PC-3 (cell line): ENCODE measurements around the gene HBD. TPM values are rescaled to one million over a fixed set of nuclear protein-coding genes. Genes with fewer than 3 reads are reported as not detected.
"Not testable (repeated sequence)": the region's sequence is repeated elsewhere in the genome, so short reads cannot be mapped to it uniquely, and the experiment has no call there.

Source experiments
- ATAC-seq: fragments of 200-7000 bp; cut with Tn5 transposase; 2 replicates; pipeline ENCODE4 v1.9.1; 2020; ENCODE audit warnings: mild to moderate bottlenecking, moderate library complexity
- BruUV-seq: library from RNA; stranded (reverse); fragments of 400-500 nt; replicated peaks from 2 replicates; lab custom pipeline; 2021; lab: Mats Ljungman, UMichigan
- CTCF ChIA-PET: fragments of 300-600 bp; sonication (Branson Sonifier 250); formaldehyde crosslinking; loops from one replicate; lab custom pipeline; 2022; ENCODE audit warnings: antibody characterized with exemption; lab: Charles Lee
- POLR2A ChIA-PET: fragments of 300-600 bp; sonication (Branson Sonifier 250); formaldehyde crosslinking; loops from one replicate; lab custom pipeline; 2022; ENCODE audit warnings: antibody characterized with exemption; ENCODE audit not compliant: unreplicated experiment; lab: Charles Lee
- DNase-seq: peaks from one replicate; pipeline ENCODE4 v3.0.0-alpha.2; 2015
- H2AFZ ChIP-seq: fragments of 300-600 bp; sonication (generic); 2 replicates; pipeline ENCODE4 v1.6.0; 2016; ENCODE audit warnings: antibody characterized with exemption, low read length
- H3F3A ChIP-seq: fragments of 300-600 bp; sonication (generic); one replicate; pipeline ENCODE4 v1.6.0; 2017; ENCODE audit warnings: antibody characterized with exemption, low read length, control low read depth, mild to moderate bottlenecking; ENCODE audit not compliant: unreplicated experiment
- H3K27ac ChIP-seq: fragments of 300-600 bp; sonication (generic); 2 replicates; pipeline ENCODE4 v1.5.1; 2016; ENCODE audit warnings: mild to moderate bottlenecking, low read length
- H3K27me3 ChIP-seq: fragments of 300-600 bp; sonication (generic); 2 replicates; pipeline ENCODE4 v1.6.1; 2016; ENCODE audit warnings: low read length, mixed read lengths
- H3K36me3 ChIP-seq: fragments of 300-600 bp; sonication (generic); 2 replicates; pipeline ENCODE4 v1.6.1; 2016; ENCODE audit warnings: low read depth, mixed run types, low read length, mixed read lengths
- H3K4me1 ChIP-seq: fragments of 300-600 bp; sonication (generic); 2 replicates; pipeline ENCODE4 v1.5.1; 2016; ENCODE audit warnings: low read length; ENCODE audit not compliant: insufficient read depth
- H3K4me2 ChIP-seq: fragments of 300-600 bp; sonication (generic); 2 replicates; pipeline ENCODE4 v1.6.0; 2016; ENCODE audit warnings: low read length
- H3K4me3 ChIP-seq: fragments of 300-600 bp; sonication (generic); 2 replicates; pipeline ENCODE4 v1.5.1; 2016; ENCODE audit warnings: mild to moderate bottlenecking, low read length, mixed read lengths
- H3K79me2 ChIP-seq: fragments of 300-600 bp; sonication (generic); 2 replicates; pipeline ENCODE4 v1.6.1; 2017; ENCODE audit warnings: low read length, mixed read lengths
- H3K9ac ChIP-seq: fragments of 300-600 bp; sonication (generic); 2 replicates; pipeline ENCODE4 v1.6.0; 2016; ENCODE audit warnings: mild to moderate bottlenecking, low read length
- H3K9me2 ChIP-seq: fragments of 300-600 bp; sonication (generic); replicated peaks from 2 replicates; pipeline ENCODE4 v1.6.1; 2016; ENCODE audit warnings: mixed run types, low read length, mixed read lengths
- H3K9me3 ChIP-seq: fragments of 300-600 bp; sonication (generic); 2 replicates; pipeline ENCODE4 v1.6.1; 2016; ENCODE audit warnings: low read length, mixed read lengths
- H4K20me1 ChIP-seq: fragments of 300-600 bp; sonication (generic); 2 replicates; pipeline ENCODE4 v1.6.1; 2016; ENCODE audit warnings: low read length, mixed read lengths
- EZH2 ChIP-seq: fragments of 300-600 bp; sonication (generic); IDR thresholded peaks from one replicate; pipeline ENCODE4 v1.6.1; 2017; ENCODE audit warnings: antibody characterized with exemption, mild to moderate bottlenecking, low read length; ENCODE audit not compliant: unreplicated experiment
- EZH2phosphoT487 ChIP-seq: fragments of 300-600 bp; sonication (generic); IDR thresholded peaks from 2 replicates; pipeline ENCODE4 v1.6.1; 2018; ENCODE audit warnings: mild to moderate bottlenecking, antibody characterized with exemption, low read length, borderline replicate concordance
- intact Hi-C: fragments of 100-400 bp; cut with micrococcal nuclease; formaldehyde crosslinking; loops from 2 replicates; pipeline ENCODE4 v1.9.0; 2023
- total RNA-seq: library from RNA; depleted of rRNA; stranded (reverse); fragments of >200 nt; gene quantifications from 2 replicates; pipeline ENCODE4 v1.2.3, GENCODE V29; 2014
- TF ChIP-seq, protein P1 (sequence below): fragments of 300-600 bp; sonication (generic); conservative IDR thresholded peaks from 2 replicates; pipeline ENCODE4 v1.5.1; 2017; ENCODE audit warnings: antibody characterized with exemption, low read depth, mild to moderate bottlenecking, low read length

The HBD gene
- total RNA-seq, 1 experiment from 2014 or later, result not detected

DNA sequence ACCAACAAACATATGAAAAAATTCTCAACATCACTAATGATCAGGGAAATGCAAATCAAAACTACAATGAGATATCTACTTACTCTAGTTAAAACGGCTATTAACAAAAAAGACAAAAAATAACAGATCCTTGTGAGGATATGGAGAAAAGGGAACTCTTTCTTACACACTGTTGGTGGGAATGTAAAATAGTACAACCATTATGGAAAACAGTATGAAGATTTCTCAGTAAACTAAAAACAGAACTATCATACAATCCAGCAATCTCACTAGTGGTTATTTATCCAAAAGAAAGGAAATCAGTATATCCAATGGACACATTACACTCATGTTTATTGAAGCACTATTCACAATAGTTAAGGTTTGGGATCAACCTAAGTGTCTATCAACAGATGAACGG, 31.5 kb upstream of the HBD start:
- Histone ChIP-seq H3K4me1 (no peaks in the 10 kb centered on the region), H3F3A (no peaks in the 10 kb centered on the region), H3K79me2 (no peaks in the 10 kb centered on the region), H3K27ac (no peak overlapping the region), H3K4me3 (no peak overlapping the region), H3K9me3 (no peaks in the 10 kb centered on the region), H3K9ac (no peak overlapping the region), H3K36me3 (no peaks in the 10 kb centered on the region), H3K9me2 (no peaks in the 10 kb centered on the region), H2AFZ (no peak overlapping the region), H3K4me2 (no peak overlapping the region), H3K27me3 (no peaks in the 10 kb centered on the region), H4K20me1 (no peaks in the 10 kb centered on the region)
- no peak for TF ChIP-seq EZH2
- TF ChIP-seq, protein P1, sequence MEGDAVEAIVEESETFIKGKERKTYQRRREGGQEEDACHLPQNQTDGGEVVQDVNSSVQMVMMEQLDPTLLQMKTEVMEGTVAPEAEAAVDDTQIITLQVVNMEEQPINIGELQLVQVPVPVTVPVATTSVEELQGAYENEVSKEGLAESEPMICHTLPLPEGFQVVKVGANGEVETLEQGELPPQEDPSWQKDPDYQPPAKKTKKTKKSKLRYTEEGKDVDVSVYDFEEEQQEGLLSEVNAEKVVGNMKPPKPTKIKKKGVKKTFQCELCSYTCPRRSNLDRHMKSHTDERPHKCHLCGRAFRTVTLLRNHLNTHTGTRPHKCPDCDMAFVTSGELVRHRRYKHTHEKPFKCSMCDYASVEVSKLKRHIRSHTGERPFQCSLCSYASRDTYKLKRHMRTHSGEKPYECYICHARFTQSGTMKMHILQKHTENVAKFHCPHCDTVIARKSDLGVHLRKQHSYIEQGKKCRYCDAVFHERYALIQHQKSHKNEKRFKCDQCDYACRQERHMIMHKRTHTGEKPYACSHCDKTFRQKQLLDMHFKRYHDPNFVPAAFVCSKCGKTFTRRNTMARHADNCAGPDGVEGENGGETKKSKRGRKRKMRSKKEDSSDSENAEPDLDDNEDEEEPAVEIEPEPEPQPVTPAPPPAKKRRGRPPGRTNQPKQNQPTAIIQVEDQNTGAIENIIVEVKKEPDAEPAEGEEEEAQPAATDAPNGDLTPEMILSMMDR, result no peak
- TF ChIP-seq EZH2phosphoT487, result no peak
- CTCF ChIA-PET, result no interaction called here
- DNase-seq (no peak), ATAC-seq (no peak)
- no TSS peak for BruUV-seq
- intact Hi-C loops, result no loop called here
- POLR2A ChIA-PET, result no interaction called here

DNA sequence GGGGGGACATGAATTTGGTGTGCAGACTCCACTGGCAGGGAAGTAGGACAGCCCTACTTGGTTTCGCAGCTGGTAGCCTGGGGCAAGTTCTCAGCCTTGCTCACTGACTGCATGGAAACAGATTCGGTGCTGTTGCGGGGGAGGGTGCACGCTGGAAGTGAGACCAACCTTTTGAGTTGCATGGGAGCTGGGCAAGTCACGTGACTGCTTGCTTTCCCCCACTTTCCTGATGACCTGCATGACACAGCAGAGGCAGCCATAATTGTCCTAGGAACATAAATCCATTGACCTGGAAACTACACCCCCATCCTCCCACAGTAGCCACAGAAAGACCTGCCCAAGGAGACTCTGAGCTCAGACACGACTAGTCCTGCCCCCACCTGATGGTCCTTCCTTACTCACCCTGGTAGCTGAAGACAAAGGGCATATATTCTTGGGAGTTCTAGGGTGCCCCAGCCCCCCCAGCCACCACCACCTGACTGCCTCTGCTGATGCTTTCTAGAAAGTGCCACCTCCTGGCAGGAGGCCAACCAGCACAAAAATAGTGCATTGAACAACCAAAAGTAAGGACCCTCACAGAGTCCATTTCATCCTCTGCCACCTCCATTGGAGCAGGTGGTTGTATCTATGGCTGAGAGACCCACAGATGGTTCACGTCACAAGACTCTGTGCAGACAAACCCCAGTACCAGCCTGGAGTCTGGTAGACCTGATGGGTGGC, 24.4 kb upstream of the HBD start:
- Histone ChIP-seq H3K9me2 (no peaks in the 10 kb centered on the region), H3K36me3 (no peaks in the 10 kb centered on the region), H4K20me1 (no peaks in the 10 kb centered on the region), H3K4me3 (no peak overlapping the region), H3F3A (no peaks in the 10 kb centered on the region), H3K4me1 (no peaks in the 10 kb centered on the region), H3K9ac (no peak overlapping the region), H3K9me3 (no peaks in the 10 kb centered on the region), H3K27ac (no peak overlapping the region), H2AFZ (no peak overlapping the region), H3K79me2 (no peaks in the 10 kb centered on the region), H3K4me2 (no peak overlapping the region), H3K27me3 (no peaks in the 10 kb centered on the region)
- ChIA-PET CTCF (no interaction called here), POLR2A (no interaction called here)
- no peak for DNase-seq
- TF ChIP-seq EZH2phosphoT487 (no peak), EZH2 (no peak)
- TF ChIP-seq, protein P1, result no peak
- ATAC-seq, result no peak
- intact Hi-C loops, result no loop called here
- BruUV-seq, result no TSS peak

DNA sequence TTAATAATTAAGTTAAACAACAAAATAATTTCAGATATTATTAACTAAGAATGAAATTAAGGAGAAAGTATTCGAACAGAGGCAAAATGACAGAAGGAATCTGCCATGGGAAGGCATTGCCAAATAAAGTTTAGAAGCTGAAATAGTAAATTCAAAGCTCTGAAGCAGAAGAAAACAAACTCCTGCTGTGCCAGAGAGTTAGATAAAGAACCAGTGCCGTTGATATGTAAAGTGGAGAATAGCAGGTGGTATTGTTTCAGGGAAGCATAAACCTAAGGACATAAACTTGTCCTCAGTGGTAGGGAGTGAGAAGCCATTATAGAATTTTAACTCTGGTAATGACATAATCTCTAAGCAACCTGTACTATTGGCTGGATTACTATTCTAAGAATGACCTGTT, 23.0 kb upstream of the HBD start:
- no peak overlapping the region for H3K9ac ChIP-seq
- H3K27me3 ChIP-seq, result no peaks in the 10 kb centered on the region
- no peaks in the 10 kb centered on the region for H3K4me1 ChIP-seq
- no peaks in the 10 kb centered on the region for H3F3A ChIP-seq
- ChIA-PET CTCF (no interaction called here), POLR2A (no interaction called here)
- intact Hi-C loops, result no loop called here
- no peak overlapping the region for H3K27ac ChIP-seq
- no TSS peak for BruUV-seq
- no peaks in the 10 kb centered on the region for H3K9me3 ChIP-seq
- H2AFZ ChIP-seq, result no peak overlapping the region
- no peaks in the 10 kb centered on the region for H4K20me1 ChIP-seq
- ATAC-seq, result no peak
- DNase-seq, result no peak
- no peak for TF ChIP-seq EZH2
- TF ChIP-seq, protein P1, result no peak
- TF ChIP-seq EZH2phosphoT487, result no peak
- H3K36me3 ChIP-seq, result no peaks in the 10 kb centered on the region
- H3K4me2 ChIP-seq, result no peak overlapping the region
- no peak overlapping the region for H3K4me3 ChIP-seq
- H3K9me2 ChIP-seq, result no peaks in the 10 kb centered on the region
- H3K79me2 ChIP-seq, result no peaks in the 10 kb centered on the region

DNA sequence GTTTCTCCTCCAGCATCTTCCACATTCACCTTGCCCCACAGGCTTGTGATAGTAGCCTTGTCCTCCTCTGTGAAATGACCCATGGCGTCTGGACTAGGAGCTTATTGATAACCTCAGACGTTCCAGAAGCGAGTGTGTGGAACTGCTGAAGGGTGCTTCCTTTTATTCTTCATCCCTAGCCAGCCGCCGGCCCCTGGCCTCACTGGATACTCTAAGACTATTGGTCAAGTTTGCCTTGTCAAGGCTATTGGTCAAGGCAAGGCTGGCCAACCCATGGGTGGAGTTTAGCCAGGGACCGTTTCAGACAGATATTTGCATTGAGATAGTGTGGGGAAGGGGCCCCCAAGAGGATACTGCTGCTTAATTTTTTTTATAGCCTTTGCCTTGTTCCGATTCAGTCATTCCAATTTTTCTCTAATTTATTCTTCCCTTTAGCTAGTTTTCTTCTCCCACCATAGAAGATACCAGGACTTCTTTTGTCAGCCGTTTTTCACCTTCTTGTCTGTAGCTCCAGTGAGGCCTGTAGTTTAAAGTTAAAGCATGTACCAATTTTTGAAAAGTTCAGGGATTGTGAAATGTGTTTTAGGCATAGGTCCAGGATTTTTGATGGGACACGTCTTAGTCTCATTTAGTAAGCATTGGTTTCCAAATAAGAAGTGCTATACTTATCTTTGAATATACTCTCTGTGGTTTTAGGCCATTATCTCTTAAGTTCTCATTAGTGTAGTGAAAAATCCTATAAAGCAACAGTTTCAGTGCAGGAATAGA, 20.5 kb upstream of the HBD start, which contains the start of gene HBG2:
Gene HBG2 (minus strand): TSS at position 136 of the 768 bp plus-strand sequence. CDS start 53 bp downstream, at position 83.
- H3K9ac ChIP-seq, H3K9me3 ChIP-seq, H3K4me2 ChIP-seq, CTCF ChIA-PET, H3K9me2 ChIP-seq, H3K27me3 ChIP-seq, H3F3A ChIP-seq, H3K36me3 ChIP-seq, H2AFZ ChIP-seq, intact Hi-C loops, BruUV-seq, H3K27ac ChIP-seq, H4K20me1 ChIP-seq, H3K4me1 ChIP-seq, DNase-seq, H3K79me2 ChIP-seq, H3K4me3 ChIP-seq, POLR2A ChIA-PET, ATAC-seq: not testable (repeated sequence)
